Measurements from ENCODE around the gene RGS3. TPM values are rescaled to one million over a fixed set of nuclear protein-coding genes. Genes with fewer than 3 reads are reported as not detected.
A peak's percentile ranks its signal among the peaks of the same experiment; 100 is the strongest.

The RGS3 gene
- total RNA-seq, 1 donor, result 48.9 TPM

GRCh38 chr9:113617550-113617949 lies 154.0 kb downstream of the RGS3 start:
- TF ChIP-seq, protein P1, sequence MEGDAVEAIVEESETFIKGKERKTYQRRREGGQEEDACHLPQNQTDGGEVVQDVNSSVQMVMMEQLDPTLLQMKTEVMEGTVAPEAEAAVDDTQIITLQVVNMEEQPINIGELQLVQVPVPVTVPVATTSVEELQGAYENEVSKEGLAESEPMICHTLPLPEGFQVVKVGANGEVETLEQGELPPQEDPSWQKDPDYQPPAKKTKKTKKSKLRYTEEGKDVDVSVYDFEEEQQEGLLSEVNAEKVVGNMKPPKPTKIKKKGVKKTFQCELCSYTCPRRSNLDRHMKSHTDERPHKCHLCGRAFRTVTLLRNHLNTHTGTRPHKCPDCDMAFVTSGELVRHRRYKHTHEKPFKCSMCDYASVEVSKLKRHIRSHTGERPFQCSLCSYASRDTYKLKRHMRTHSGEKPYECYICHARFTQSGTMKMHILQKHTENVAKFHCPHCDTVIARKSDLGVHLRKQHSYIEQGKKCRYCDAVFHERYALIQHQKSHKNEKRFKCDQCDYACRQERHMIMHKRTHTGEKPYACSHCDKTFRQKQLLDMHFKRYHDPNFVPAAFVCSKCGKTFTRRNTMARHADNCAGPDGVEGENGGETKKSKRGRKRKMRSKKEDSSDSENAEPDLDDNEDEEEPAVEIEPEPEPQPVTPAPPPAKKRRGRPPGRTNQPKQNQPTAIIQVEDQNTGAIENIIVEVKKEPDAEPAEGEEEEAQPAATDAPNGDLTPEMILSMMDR (IDR thresholded peaks at IDR 0.05; ENCODE audit: insufficient read depth, low read length), result no peak
- no peak overlapping the region for H3K4me3 ChIP-seq (ENCODE audit: low read depth, low read length)
- no peak for DNase-seq (ENCODE audit: low read depth)

DNA sequence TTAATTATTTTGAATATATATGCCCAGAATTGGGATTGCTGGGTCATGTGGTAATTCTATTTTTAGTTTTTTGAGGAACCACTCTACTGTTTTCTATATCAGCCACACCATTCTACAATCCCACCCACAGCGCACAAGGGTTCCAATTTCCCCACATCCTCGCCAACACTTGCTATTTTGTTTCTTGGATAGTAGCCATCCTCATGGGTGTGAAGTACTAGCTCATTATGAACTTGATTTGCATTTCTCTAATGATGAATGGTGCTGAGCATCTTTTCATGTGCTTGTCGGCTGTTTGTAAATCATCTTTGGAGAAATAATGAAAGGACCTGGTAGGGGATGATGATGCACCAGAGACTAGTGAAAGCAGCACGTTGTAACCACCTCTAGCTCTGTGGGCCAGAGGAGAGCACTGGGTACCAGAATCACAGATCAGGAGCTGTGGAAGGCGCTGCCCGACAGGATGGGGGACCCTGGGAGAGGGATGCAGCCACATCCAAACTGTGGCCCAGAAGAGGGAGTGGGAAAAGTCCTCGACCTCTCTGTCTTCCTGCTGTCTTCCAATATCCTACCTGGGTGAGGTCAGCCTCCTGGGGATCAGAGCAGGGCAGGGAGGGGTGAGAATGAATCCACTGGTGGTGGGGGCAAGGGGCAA lies 155.4 kb downstream of the RGS3 start:
- TF ChIP-seq, protein P1 (IDR thresholded peaks at IDR 0.05; ENCODE audit: insufficient read depth, low read length), result no peak
- no peak for DNase-seq (ENCODE audit: low read depth)

DNA sequence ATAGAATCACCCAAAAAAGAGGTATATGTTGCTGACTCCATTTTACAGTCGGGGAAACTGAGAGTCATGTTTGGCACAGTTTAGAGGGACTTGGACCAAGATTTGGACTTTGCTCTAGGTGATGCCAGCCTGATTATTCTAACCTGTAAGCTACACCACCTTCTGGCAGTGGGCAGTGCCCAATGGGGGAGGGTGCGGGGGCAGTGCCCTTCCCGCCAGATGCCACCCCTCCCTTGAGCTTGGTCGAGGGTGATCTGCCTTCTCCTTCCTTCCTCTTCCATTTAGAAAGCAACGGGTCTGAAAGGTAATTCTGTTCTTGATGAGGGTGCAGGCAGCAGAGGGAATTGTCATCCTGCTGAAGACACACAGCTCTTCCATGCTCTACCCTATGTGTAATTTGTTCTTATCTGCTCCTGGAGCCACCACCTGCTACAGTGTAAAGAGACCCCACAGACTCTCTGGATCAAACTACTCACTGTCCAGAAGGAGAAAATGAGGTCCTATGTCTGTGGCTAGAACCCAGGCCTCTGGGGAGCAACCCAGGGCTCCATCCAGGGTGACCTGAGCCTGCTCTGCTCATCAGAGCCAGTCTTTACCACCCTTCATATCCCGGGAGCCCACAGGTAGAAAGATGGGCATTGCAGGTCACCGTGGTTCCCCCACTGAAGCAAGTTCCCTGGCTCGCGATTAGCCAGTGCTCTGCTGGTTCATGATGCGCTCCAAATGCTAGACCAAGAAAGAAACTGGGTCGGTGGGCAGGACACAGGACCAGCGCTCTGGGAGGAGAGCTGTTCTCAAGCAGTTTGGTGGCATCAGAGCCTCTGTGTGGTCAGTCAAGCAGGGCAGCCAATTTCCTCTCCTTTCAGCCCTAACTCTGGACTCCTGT lies 156.2 kb downstream of the RGS3 start:
- DNase-seq (ENCODE audit: low read depth), result no peak
- TF ChIP-seq, protein P1 (IDR thresholded peaks at IDR 0.05; ENCODE audit: insufficient read depth, low read length), result no peak
- H3K4me3 ChIP-seq (ENCODE audit: low read depth, low read length), result peak overlapping the region; percentile 28

More for the DNA sequence above, 155.4 kb downstream of the RGS3 start:
- H3K4me3 ChIP-seq (ENCODE audit: low read depth, low read length), result no peak overlapping the region

GRCh38 chr9:113620377-113621161 lies 157.0 kb downstream of the RGS3 start:
- TF ChIP-seq, protein P1 (IDR thresholded peaks at IDR 0.05; ENCODE audit: insufficient read depth, low read length), result no peak
- DNase-seq (ENCODE audit: low read depth), result peak; percentile 95
- peak overlapping the region; percentile 28 for H3K4me3 ChIP-seq (ENCODE audit: low read depth, low read length)

- DNase-seq (ENCODE audit: low read depth), result peak; percentile 96
- H3K4me3 ChIP-seq (ENCODE audit: low read depth, low read length), result no peak overlapping the region
- TF ChIP-seq, protein P1 (IDR thresholded peaks at IDR 0.05; ENCODE audit: insufficient read depth, low read length), result no peak
Observed at GRCh38 chr9:113621309-113621791, 157.8 kb downstream of the RGS3 start.

DNA sequence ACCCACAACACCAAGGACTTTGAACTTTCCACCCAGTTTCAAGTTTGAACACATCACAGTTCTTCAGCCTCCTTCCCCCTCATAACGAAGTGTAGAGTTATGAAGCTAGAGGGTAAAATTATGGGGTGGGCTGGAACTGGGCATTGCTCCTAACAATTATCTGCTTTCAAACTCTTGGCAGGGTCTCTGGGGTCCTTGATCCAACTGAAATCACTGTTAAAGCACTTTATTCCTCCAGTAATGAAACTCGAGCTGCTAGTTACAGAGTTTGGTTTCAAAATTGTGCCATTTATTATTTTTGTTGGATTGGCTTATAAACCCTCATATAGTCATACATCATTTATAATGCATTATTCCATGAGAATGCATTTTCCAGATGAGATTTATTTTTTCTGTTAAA lies 158.5 kb downstream of the RGS3 start:
- peak; percentile 50 for DNase-seq (ENCODE audit: low read depth)
- TF ChIP-seq, protein P1 (IDR thresholded peaks at IDR 0.05; ENCODE audit: insufficient read depth, low read length), result no peak
- H3K4me3 ChIP-seq (ENCODE audit: low read depth, low read length), result no peak overlapping the region

Measured in fibroblast of the aortic adventitia (primary cell).